GM04504 (cell line): ENCODE measurements around the gene RETREG1.

Source experiments
- DNase-seq: peaks from one replicate; pipeline ENCODE4 v3.0.0-alpha.2; 2012; ENCODE audit warnings: low read depth

RETREG1 gene

DNA sequence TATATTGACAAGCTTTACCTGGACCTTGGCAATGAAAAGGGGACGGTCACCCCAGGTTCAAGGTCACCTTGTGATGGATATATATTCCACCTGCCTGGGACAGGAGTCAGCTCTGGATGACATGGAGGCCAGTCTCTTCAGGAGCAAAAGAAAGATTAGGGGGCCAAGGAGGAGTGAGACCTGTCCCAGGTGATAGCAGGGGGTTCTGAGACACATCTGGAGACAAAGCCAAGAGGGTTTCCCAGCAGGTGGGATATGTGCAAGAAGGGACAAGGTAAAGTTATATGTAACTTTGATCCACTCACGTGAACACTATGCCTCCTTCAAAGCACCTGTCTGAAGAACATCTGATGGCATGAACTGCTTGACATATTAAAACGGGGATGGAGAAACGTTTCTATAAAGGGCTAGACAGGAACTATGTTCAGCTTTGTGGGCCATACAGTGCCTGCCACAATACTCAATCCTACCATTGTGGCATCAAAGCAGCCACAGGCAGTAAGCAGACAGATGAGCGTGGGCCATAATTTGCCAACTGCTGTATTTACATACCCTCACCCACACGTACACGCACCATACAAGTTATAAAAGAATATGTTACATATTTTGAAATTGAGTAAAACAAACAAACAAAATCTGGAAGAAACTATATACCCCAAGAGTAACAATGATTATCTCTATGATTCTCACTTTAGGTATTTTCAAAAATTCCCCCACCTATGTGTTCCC is 88.3 kb downstream of the RETREG1 start:
- no peak for DNase-seq

DNA sequence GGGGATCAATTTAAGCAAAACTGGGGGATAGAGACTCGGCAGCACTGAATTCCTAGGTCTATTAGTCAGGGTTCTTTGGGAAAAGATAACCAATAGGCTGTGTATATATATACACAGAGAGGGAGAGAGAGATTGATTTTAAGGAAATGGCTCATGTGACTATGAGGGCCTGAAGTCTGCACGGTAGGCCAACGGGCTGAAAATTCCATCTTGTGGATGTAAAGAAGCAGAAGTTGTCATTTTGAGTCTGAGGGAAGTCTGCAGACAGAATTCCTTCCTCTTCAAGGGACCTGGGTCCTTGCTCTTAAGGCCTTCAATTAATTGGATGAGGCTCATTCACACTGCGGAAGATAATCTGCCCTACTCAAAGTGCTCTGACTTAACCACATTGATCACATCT is 91.1 kb downstream of the RETREG1 start:
- DNase-seq = no peak

DNA sequence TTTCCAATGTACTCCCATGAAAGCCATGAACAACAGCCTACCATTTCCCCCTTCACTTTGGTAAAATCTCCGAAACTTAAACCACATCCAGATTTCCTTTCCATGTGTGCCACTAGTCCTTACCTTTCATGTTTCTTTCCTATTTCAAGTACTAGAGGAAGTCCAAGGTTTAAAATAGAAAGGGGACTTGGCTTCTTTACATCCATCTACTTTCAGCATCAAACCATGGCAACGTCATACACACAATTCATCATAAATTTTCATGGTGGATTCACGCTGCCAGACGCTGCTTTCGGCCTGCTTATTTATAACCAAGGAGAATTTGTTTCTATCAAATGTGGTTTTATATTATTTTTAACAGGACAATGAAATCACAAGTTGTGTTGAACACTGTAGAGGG is 92.5 kb downstream of the RETREG1 start:
- DNase-seq = no peak

DNA sequence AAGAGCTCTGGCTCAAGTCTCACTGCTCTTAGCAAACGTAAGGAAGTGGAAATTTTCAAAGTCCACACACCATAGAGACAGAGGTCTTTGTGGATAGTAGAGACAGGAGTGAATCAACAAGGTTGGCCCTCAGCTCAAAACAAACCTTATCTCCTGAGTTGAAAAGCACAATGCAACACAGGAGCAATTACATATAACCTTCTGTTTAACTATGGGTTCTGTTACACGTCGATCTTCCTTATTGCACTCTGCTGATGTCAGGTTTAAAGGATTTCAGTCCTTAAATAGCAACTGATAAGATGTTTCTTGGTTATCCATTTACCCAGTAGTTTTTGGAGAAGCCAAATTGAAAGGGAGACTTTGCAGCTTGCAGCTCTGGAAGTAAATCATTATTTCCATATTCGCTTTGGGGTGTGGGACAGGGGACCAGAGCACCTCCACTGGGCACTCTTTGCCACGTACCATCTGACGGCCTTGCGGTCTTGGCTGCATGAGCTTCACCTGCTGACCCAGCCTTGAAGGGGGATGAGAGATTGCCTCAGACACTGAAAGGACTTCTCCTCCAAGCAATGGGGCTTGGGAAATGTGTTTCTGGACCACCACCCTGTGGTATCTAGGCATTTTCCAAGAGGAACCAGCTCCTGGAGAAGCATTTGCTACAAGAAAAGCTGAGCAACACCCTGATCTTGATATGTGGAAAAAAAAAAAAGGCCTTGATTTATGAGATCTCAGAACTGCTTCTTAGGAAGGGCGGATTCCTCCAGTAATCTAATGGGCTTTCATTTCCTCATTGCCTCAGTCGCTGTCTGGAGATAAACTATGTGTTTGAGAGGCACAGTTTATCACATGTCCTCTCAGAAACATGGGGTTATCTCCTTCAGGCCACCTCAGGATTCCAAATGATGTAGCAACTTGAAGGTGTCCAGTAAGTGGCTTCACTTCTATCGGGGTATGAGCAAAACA is 95.0 kb downstream of the RETREG1 start:
- DNase-seq = no peak

DNA sequence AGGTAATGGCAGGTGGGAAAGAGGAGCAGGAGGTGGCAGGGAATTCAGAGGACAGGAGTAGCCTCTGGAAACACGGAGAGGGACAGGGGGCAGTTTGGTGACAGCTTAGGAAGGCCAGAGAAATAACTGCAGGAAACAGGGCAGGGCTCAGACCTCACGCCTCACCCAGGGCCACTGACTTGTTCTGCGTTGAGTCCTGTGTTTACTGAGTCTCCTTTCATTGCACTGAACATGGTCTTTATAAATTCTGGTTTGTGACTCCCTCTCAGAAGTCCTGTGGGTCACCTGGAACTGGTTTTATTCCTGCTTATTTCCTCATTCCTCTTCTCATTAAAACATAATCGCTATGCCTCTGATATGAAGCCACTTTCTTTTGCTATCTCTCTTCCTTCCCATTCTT is 96.0 kb downstream of the RETREG1 start:
- DNase-seq = no peak

DNA sequence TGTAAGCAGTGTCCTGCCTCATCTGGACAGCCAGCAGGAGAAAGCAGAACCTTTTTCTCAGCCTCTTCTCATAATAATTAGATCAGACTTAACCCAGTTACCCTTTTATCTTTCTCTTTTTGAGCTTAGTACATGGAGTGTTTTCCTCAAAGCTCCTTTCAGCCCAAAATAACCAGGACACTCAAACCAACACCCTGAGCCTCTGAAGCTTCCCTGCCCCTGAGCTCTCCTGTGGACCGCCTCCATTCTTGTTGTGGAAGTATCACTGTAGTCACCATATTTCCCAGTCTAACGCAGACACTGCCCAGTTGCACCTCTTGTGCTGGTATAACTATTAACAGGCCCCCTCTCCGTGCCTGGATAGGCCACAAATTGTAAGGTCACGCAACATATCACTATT is 97.4 kb downstream of the RETREG1 start:
- no peak for DNase-seq

DNA sequence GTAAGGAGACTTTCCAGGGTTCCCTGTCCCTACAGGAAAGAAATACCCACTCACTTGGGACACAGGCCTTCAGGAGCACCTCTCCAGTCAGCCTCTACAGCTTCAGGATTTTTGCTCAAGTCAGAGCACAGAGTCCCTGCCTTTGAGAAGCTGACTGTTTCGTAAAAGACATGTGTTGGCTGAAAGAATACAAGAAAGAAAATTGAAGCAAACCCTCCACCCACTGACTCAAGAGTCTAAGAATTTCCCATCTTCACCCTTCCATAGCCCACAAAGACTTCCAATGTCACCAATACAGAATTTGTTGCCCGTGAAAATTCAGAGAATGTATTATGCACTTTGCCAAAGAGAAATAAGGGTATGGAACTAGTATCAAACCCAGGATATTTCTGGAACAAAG is 98.2 kb downstream of the RETREG1 start:
- no peak for DNase-seq

DNA sequence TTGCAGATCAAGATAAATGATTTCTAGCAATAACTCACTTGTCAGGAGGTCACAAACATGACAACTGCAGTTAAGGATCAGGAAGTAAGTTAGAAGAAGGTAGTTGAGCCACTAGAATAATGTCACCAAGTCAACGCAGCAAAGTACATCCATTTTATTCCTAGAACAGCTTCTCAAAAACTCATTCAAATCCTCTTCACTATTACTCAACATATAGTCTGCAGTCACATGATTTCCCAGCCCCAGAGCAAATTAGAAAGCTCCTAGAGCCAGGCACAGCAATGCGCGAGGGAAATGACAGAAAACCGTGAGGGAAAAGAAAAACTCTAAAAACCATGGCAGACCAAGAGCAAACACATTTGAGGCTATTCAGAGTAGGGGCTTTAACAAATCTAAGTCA is 101.3 kb downstream of the RETREG1 start:
- no peak for DNase-seq

DNA sequence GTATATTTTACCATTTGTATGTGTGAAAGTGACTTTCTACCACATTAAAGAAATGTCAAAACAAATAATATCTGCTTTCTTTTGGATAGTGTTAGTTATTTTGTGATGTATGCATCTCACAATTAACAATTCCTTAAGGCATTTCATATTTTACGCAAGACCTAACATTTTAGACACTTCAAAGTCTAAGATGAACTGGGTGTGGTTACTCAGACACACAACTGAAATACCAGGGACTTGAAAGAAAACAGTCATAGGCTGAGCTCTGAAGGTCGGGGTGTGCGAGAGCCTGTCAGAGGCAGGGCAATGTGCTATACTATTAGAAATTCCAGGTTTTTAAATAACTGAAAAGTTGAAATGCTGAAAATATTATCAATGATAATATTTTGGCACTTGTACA is 106.7 kb downstream of the RETREG1 start:
- DNase-seq = no peak

DNA sequence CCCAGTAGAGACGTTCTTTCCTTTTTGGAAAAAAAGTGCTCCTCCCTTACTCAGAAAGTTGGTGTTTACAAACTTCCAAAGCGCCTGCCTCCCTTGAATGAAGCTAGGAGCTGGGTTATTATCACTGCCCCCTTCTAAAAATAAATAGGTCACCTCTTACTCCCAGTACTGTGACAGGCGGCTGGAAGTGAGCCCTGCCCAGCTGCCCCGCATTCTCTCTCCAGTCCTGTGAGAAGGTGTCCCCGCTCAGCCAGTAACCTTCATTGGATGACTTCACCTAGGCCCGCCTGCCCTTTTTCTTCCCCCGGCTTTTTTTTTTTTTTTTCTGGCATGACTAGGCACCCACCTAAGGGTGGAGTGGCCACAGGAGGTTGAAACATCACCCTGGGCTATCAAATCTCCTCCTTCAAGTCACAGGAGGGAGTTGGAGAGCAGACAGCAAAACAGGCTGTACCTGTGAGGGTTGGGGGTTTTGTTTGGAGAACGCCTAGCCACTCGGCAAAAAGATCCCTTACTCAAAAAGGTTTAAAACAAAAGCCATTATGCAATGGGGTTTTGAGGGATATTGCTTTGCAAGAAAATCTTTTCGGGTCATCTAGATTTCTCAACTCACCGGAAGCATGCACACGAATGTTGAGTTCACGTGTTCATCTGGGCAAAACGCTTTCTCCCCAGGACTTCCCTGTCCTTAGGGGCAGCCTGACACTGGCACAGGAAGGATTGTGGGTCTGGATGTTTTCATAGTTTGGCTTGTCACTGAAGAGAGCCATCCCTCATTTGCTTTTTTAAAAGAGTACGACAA is 107.9 kb downstream of the RETREG1 start:
- no peak for DNase-seq

DNA sequence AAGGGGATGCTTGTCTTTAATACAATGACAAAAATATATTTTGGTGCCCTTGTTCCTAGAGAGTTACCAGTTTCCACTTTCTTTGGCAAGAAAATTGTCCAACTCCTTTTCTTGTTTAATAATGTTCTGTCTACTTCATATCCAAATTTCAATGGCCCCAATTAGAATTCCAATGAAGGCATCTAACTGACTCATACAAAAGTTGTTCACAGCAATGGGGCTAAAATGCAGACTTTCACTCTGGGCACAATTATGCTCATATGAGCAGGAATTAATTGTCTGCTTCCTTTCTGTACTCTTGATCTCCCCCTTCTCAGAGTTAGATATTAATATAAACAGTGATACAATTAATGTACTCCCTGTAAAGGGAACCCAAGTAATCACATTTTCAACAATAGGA is 109.1 kb downstream of the RETREG1 start:
- DNase-seq = peak; percentile 1

DNA sequence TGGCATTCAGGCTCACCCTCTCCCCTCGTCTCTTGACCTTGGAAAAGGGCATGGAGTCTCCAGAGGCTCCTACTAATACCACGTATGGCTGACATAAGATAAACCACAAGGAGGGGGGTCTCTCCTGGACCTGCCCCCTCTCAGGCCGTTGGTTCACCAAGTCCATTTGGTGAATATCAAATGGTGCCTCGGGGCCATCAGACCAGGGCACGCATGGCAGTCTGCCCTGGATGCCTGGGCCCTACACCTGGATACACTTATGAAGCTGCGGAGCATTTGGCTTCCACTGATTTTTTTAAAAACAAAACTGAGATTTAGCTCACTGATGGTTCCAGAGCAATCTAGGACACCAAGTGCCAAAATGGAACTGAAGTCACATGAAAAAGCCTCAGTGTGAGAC is 110.9 kb downstream of the RETREG1 start:
- no peak for DNase-seq

DNA sequence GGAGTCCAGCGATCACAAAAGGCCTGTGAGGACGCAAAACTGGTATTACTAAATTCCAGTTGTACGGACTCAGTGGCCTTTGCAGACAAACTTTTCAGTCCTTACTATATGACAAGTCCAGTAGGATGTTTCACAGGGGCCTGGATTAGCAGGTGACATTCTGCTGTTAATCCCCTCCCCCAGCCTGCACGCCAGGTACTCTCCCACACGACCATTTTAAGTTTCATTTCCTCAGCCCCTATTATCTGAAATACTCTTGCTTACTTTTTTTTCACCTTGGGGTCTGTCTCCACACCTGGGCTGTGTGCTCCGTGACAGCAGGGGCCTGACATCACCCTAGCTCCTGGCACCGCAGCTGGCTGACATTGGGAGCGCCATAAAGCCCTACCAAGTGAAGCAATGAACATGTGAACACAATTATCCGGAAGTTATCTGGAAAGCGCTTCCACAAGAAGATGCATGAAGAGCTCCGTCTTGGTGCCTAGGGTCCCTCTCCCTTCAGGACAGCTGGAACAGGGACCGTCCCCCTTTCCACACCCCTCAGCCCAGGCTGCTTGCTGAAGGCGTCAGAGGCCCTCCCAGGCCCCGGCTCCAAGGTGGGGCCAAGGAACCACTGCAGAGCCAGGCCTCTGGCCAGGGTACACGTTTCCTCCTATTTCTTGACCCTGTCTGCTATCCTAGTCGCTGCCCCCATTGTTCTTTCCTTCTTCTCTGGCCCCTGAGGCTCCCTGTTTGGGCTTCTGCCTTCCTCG is 111.5 kb downstream of the RETREG1 start:
- no peak for DNase-seq

DNA sequence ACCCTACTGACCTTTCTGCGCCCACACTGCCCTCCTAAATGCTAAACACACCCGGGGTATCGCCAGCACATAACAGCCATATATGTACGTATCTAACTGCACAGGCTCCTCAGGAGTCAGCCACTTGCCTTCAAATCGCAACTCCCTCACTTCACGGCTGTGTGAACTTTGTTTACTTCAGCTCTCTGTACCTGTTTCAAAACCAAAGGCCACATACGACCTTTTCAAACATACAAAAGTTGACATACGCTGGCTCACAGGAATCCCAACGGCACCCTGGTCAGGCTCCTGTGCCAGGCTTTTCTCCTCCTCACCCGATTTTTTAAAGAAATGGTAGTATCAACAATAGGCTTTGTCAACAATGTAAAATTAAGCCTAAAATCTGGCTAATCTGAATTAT is 112.2 kb downstream of the RETREG1 start:
- DNase-seq = no peak

DNA sequence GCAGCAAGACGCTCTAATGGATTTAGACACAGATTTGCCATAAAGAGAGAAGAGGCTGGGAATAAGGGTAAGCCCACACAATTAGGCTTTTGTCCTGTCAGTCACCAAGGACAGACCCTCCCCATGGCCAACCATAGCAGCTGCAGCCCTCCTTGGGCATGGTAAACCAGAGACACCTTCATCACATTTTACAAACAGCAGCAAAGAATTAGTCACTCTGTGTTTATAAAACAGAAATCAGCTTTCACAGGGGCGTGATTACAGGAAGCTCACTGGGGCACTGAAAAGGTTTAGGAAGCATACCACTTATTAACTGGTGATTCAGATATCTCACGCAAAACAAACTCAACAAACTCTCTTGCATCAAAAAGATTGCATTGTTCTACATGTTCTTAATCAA is 113.9 kb downstream of the RETREG1 start:
- DNase-seq = no peak

DNA sequence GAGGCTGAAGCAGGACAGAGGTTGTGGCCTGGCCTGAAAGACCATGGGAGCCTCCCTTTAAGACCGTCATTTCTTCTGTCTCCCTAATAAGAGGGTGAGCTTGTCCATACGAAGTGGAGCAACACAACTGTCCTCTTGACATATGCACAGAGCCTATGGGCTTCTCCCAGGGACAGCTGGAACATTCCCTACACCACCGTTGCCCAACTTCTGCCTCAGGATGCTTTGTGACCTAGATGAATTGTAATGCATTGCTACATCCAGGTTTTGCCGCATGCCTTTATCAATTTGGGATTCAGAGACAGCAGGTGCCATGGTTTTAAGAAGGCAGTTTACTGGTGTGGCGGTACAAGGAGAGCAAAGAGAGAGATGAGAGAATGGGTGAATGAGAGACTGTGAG is 116.8 kb downstream of the RETREG1 start:
- no peak for DNase-seq

DNA sequence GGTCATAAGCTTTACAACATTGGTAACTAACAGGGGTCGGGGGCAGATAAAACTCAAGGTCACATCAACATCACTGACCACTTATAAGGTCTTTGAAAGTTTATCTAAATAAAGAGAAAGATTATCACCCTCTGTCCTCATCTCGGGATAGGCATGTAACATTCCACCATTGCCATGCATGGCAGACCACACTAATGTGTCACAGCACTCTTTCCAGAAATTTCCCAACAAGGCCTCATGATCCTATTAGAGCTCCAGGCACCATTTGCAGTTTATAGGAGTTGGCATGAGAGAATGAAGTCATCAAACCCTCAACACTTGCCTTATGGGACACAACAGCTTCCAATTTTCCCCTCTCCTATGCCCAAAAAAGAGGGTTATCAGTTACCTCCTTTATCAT is 119.3 kb downstream of the RETREG1 start:
- no peak for DNase-seq

DNA sequence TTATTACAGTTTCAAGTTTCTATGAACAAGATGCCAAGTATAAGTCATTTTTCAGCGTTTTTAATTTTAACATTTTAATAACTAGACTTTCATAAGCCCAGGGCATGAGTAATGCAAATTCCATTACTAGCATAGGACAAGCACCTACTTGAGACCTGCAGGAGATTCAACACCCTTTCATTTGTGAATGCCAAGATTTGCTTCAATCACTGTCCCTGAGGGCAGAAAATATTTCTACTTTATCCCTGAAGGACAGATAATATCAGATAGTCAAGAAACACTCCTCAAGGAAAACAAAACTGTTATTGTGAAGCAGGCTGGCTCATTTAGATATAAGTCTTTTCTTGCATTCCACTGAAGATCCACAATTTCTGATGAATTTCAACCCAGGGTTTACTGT is 123.5 kb downstream of the RETREG1 start:
- no peak for DNase-seq

DNA sequence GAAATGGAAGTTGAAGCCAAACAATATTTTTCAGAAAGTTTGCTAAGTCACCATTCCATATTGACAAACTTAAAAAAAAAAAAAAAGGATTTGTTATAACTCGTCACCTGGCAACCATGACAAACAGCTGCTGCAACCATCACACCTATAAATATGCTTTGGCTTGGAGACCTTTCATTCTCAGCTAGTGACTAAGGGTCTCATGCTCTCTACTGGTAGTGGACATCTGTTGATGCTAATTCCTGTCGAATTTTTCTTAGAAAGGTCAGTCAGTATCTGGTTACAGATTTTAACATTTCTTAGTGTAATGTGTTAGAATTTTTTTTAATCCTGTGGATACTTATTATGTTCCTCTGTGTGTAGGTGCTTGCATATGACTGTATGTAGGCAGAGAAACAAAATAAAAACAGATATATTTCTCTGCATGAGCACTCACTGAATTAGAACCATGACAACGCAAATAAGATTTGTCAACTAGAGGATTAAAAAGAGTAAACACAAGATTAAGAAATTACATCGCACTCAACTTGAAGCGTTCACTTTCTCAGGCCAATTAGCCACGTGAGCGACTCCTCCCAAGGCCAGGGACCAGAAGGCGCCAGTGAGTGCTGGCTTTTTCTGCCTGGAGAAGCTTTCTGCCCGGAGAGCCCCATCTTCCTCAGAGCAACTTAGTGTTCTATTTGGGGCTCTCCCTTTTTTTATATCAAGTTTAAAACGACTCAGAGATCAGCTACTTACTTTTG is 124.2 kb downstream of the RETREG1 start:
- peak; percentile 57 for DNase-seq

DNA sequence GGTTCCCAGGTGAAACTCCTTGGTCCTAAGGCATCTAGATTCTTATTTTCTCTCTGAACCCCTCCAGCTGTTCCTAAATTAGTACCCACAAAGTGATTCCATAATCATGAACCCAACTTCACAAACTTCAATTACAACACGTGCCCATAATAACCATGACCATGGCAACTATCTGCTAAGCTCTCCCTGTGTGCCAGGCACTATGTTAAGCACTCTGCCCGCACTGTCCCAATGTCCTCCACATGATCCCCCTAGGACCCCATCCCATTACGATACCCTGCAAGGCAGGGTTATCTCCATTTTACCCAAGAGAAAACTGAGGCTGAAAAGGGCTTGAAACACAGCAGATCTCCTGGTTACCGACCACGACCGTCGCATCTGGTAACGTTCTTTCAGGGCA is 125.9 kb downstream of the RETREG1 start:
- no peak for DNase-seq

DNA sequence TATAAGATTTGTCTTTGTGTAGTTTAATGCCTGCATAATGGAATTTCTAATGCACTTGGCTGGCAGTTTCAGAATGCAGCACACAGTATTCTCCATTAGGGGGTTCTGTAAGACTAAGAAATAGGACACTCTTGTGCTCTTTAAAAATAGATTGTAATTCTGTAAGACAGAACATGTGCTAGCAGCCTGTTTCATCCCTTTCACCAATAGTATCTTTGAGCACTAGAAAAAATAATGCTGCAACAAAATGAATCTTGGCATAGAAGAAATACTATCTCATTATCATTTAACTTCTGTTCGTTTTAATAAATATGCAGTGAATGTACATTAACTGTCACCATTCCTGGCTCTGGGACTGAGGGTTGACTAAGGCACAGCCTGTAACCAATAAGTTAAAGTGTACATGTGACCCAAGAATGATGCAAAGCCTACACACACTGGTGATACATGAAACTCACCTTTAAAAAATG is 127.4 kb downstream of the RETREG1 start:
- no peak for DNase-seq
